CD14-positive monocyte (primary cell): ENCODE results near the gene ZDHHC11B. TPM values are rescaled to one million over a fixed set of nuclear protein-coding genes. Genes with fewer than 3 reads are reported as not detected.
"Not testable (repeated sequence)": the region's sequence is repeated elsewhere in the genome, so short reads cannot be mapped to it uniquely, and the experiment has no call there.

Experiments used
- DNase-seq, 3 donors: peaks; one replicate each; pipeline ENCODE4 v3.0.0-alpha.2; 2011 to 2022
- H2AFZ ChIP-seq: 2 replicates; pipeline ENCODE4 v1.6.0; 2012; ENCODE audit warnings: mild to moderate bottlenecking, low read depth, low read length, inconsistent platforms; ENCODE audit not compliant: insufficient read depth, poor library complexity, severe bottlenecking
- H3K27ac ChIP-seq, 2 donors: 1 replicate in 1 of 2; 2 replicates in 1 of 2; pipeline ENCODE4 v1.5.1; 2012 to 2013; ENCODE audit warnings: low read length in 2 of 2, control low read depth in 1 of 2, inconsistent platforms in 1 of 2, low read depth in 1 of 2, mild to moderate bottlenecking in 1 of 2
- H3K27me3 ChIP-seq, 2 donors: one replicate each; pipeline versions ENCODE4 v1.6.0 to v1.6.1; 2011 to 2013; ENCODE audit warnings: low read length in 2 of 2; ENCODE audit not compliant: control insufficient read depth in 2 of 2, insufficient read depth in 2 of 2
- H3K36me3 ChIP-seq, 2 donors: replicated peaks in 1 of 2; 1 replicate in 1 of 2; 2 replicates in 1 of 2; pipeline versions ENCODE4 v1.5.1 to v1.6.1; 2012 to 2013; ENCODE audit warnings: low read length in 2 of 2, control low read depth in 1 of 2, inconsistent platforms in 1 of 2, mild to moderate bottlenecking in 1 of 2; ENCODE audit not compliant: insufficient read depth in 2 of 2, control insufficient read depth in 1 of 2
- H3K4me1 ChIP-seq, 2 donors: 1 replicate in 1 of 2; 2 replicates in 1 of 2; pipeline versions ENCODE4 v1.5.1 to v1.6.1; 2012 to 2013; ENCODE audit warnings: low read length in 2 of 2, control low read depth in 1 of 2, inconsistent platforms in 1 of 2, mild to moderate bottlenecking in 1 of 2, moderate library complexity in 1 of 2; ENCODE audit not compliant: insufficient read depth in 2 of 2, control insufficient read depth in 1 of 2
- H3K4me2 ChIP-seq: replicated peaks from 2 replicates; pipeline ENCODE3; 2012; ENCODE audit warnings: low read length, moderate library complexity, mild to moderate bottlenecking; ENCODE audit not compliant: poor library complexity, severe bottlenecking; ENCODE audit errors: extremely low read depth
- H3K4me3 ChIP-seq, 3 experiments: fragments of 200-600 bp in 1 of 3; sonication (generic) in 1 of 3; replicated peaks in 1 of 3; 1 replicate in 2 of 3; 2 replicates in 1 of 3; pipeline ENCODE4 v1.5.1; 2011 to 2013; ENCODE audit warnings: low read length in 3 of 3, mild to moderate bottlenecking in 3 of 3, control low read depth in 2 of 3, low read depth in 2 of 3, inconsistent platforms in 1 of 3, moderate library complexity in 1 of 3
- H3K79me2 ChIP-seq: 2 replicates; pipeline ENCODE4 v1.6.0; 2012; ENCODE audit warnings: mild to moderate bottlenecking, control low read depth, inconsistent platforms, low read length, moderate library complexity; ENCODE audit not compliant: insufficient read depth
- H3K9ac ChIP-seq: 2 replicates; pipeline ENCODE4 v1.6.0; 2017; ENCODE audit warnings: low read length, mild to moderate bottlenecking; ENCODE audit not compliant: insufficient read depth, poor library complexity, severe bottlenecking
- H3K9me3 ChIP-seq, 2 donors: replicated peaks in 1 of 2; 1 replicate in 1 of 2; 2 replicates in 1 of 2; pipeline versions ENCODE4 v1.5.1 to v1.6.1; 2012 to 2013; ENCODE audit warnings: low read length in 2 of 2, control low read depth in 1 of 2; ENCODE audit not compliant: control insufficient read depth in 1 of 2, insufficient read depth in 1 of 2
- H4K20me1 ChIP-seq: 2 replicates; pipeline ENCODE4 v1.6.0; 2012; ENCODE audit warnings: mild to moderate bottlenecking, low read length, control low read depth, moderate library complexity; ENCODE audit not compliant: insufficient read depth
- H3K27ac Mint-ChIP-seq, 7 donors: one replicate each; pipeline ENCODE4 v1.8.0; 2020; ENCODE audit warnings: mild to moderate bottlenecking in 7 of 7, mixed read lengths in 7 of 7, moderate library complexity in 6 of 7, inconsistent platforms in 2 of 7
- H3K27me3 Mint-ChIP-seq, 3 donors: one replicate each; pipeline ENCODE4 v1.8.0; 2021 to 2022; ENCODE audit warnings: low read depth in 3 of 3, mild to moderate bottlenecking in 3 of 3, mixed read lengths in 3 of 3, moderate library complexity in 3 of 3, inconsistent platforms in 1 of 3
- H3K36me3 Mint-ChIP-seq, 2 donors: one replicate each; pipeline ENCODE4 v1.8.0; 2020; ENCODE audit warnings: mixed read lengths in 2 of 2, inconsistent platforms in 1 of 2, mild to moderate bottlenecking in 1 of 2
- H3K4me1 Mint-ChIP-seq: one replicate; pipeline ENCODE4 v1.8.0; 2020; ENCODE audit warnings: mild to moderate bottlenecking, mixed read lengths
- H3K4me3 Mint-ChIP-seq, 2 donors: one replicate each; pipeline ENCODE4 v1.8.0; 2020; ENCODE audit warnings: mild to moderate bottlenecking in 2 of 2, mixed read lengths in 2 of 2, moderate library complexity in 1 of 2
- H3K9me3 Mint-ChIP-seq, 7 donors: one replicate each; pipeline ENCODE4 v1.8.0; 2020 to 2022; ENCODE audit warnings: mixed read lengths in 7 of 7, mild to moderate bottlenecking in 6 of 7, moderate library complexity in 6 of 7, inconsistent platforms in 2 of 7
- WGBS: methylation state at CpG from one replicate; pipeline ENCODE4 v1.1.5; 2013; ENCODE audit warnings: missing lambda C conversion rate; ENCODE audit not compliant: insufficient coverage; 5-methylcytosine and 5-hydroxymethylcytosine counted together
- intact Hi-C, 2 donors: fragments of 100-400 bp; cut with micrococcal nuclease; formaldehyde crosslinking; loops; one replicate each; pipeline versions ENCODE4 v1.15.0 to v1.15.1; 2023
- polyA plus RNA-seq, 3 donors: library from polyadenylated mRNA; depleted of rRNA in 1 of 3; unstranded in 2 of 3; stranded (reverse) in 1 of 3; fragments of 300-500 nt in 2 of 3; fragments of >200 nt in 1 of 3; fragmentation: Illumina TruSeq in 2 of 3; gene quantifications; 1 replicate in 2 of 3; 2 replicates in 1 of 3; pipeline ENCODE4 v1.2.3, GENCODE V29; 2012 to 2021

Gene ZDHHC11B
- polyA plus RNA-seq, 3 donors, result not detected

- not testable (repeated sequence) for H3K4me1 ChIP-seq
These were observed 30.9 kb downstream of the ZDHHC11B start for GRCh38 chr5:753567-754142.

GRCh38 chr5:752532-753115 is 31.9 kb downstream of the ZDHHC11B start:
- H3K9ac ChIP-seq, intact Hi-C loops, H3K4me2 ChIP-seq, H3K36me3 Mint-ChIP-seq, H3K9me3 ChIP-seq, H3K4me1 Mint-ChIP-seq, H3K36me3 ChIP-seq, H3K4me3 Mint-ChIP-seq, H3K27me3 Mint-ChIP-seq, H3K27ac ChIP-seq, H3K4me1 ChIP-seq, H3K4me3 ChIP-seq, DNase-seq, H2AFZ ChIP-seq, H3K79me2 ChIP-seq, H4K20me1 ChIP-seq, H3K9me3 Mint-ChIP-seq, H3K27me3 ChIP-seq: not testable (repeated sequence)
- no CpG with 5 or more reads among the region's 20 CpGs for WGBS
- peak overlapping the region in 1 of 7 donors; percentile 25 for H3K27ac Mint-ChIP-seq

More at GRCh38 chr5:753567-754142, 30.9 kb downstream of the ZDHHC11B start:
- H3K9me3 ChIP-seq, H3K27me3 ChIP-seq, H3K4me1 Mint-ChIP-seq, H4K20me1 ChIP-seq, H3K27ac ChIP-seq, H3K27me3 Mint-ChIP-seq, H3K36me3 Mint-ChIP-seq, H3K79me2 ChIP-seq, H3K4me2 ChIP-seq, DNase-seq, H3K9me3 Mint-ChIP-seq, H3K27ac Mint-ChIP-seq, H2AFZ ChIP-seq, H3K4me3 ChIP-seq, H3K4me3 Mint-ChIP-seq, H3K36me3 ChIP-seq, intact Hi-C loops, H3K9ac ChIP-seq: not testable (repeated sequence)
- WGBS, result 88% methylated on average over 6 of the region's 19 CpGs

- H3K4me3 ChIP-seq, H3K4me1 Mint-ChIP-seq, H3K4me1 ChIP-seq, H3K36me3 Mint-ChIP-seq, H3K36me3 ChIP-seq, H3K27ac Mint-ChIP-seq, H4K20me1 ChIP-seq, H3K27ac ChIP-seq, H3K9me3 ChIP-seq, DNase-seq, H2AFZ ChIP-seq, H3K27me3 Mint-ChIP-seq, H3K4me2 ChIP-seq, intact Hi-C loops, H3K27me3 ChIP-seq, H3K9ac ChIP-seq, H3K79me2 ChIP-seq, H3K4me3 Mint-ChIP-seq, H3K9me3 Mint-ChIP-seq: not testable (repeated sequence)
- no CpG with 5 or more reads among the region's 8 CpGs for WGBS
These were observed 32.5 kb downstream of the ZDHHC11B start for GRCh38 chr5:751992-752391.
